Measurements from ENCODE around the gene ZSCAN10.
"Not testable (repeated sequence)": the region's sequence is repeated elsewhere in the genome, so short reads cannot be mapped to it uniquely, and the experiment has no call there.

- not testable (repeated sequence) for TF ChIP-seq CTCF, POLR2AphosphoS5, POLR2A (IDR thresholded peaks at IDR 0.05)
Observed at GRCh38 chr16:3072148-3072547, 26.9 kb downstream of the ZSCAN10 start.

Measured in breast epithelium (tissue), 3 donors.